GM23338 (cell line): Measurements from ENCODE around the gene XRCC5. TPM values are rescaled to one million over a fixed set of nuclear protein-coding genes. Genes with fewer than 3 reads are reported as not detected.

Experiments
- ATAC-seq: fragments of 200-7000 bp; cut with Tn5 transposase; 3 replicates; pipeline ENCODE4 v1.9.1; 2020
- DNase-seq: peaks from one replicate; pipeline ENCODE4 v3.0.0-alpha.2; 2015; ENCODE audit warnings: low spot score
- H2AFZ ChIP-seq: fragments of 200-600 bp; sonication (generic); 2 replicates; pipeline ENCODE4 v1.8.0; 2016; ENCODE audit warnings: antibody characterized with exemption, mild to moderate bottlenecking, moderate library complexity
- H3F3A ChIP-seq: fragments of 200-600 bp; sonication (generic); replicated peaks from 2 replicates; pipeline ENCODE4 v1.8.0; 2017; ENCODE audit warnings: antibody characterized with exemption, mixed run types, low read depth
- H3K27ac ChIP-seq: fragments of 200-600 bp; sonication (generic); 2 replicates; pipeline ENCODE4 v1.6.1; 2016; ENCODE audit warnings: low read depth
- H3K27me3 ChIP-seq: fragments of 200-600 bp; sonication (generic); 2 replicates; pipeline ENCODE4 v1.8.0; 2016; ENCODE audit warnings: mild to moderate bottlenecking, mixed run types, moderate library complexity; ENCODE audit not compliant: insufficient read depth
- H3K36me3 ChIP-seq: fragments of 200-600 bp; sonication (generic); 2 replicates; pipeline ENCODE4 v1.8.0; 2016; ENCODE audit warnings: mild to moderate bottlenecking; ENCODE audit not compliant: insufficient read depth
- H3K4me1 ChIP-seq: fragments of 200-600 bp; sonication (generic); 2 replicates; pipeline ENCODE4 v1.8.0; 2016; ENCODE audit warnings: mild to moderate bottlenecking, moderate library complexity; ENCODE audit not compliant: insufficient read depth
- H3K4me2 ChIP-seq: fragments of 200-600 bp; sonication (generic); 2 replicates; pipeline ENCODE4 v1.7.1; 2017; ENCODE audit warnings: mixed run types
- H3K4me3 ChIP-seq: fragments of 200-600 bp; sonication (generic); 2 replicates; pipeline ENCODE4 v1.6.1; 2016; ENCODE audit warnings: mixed run types
- H3K79me2 ChIP-seq: fragments of 200-600 bp; sonication (generic); replicated peaks from 2 replicates; pipeline ENCODE4 v1.8.0; 2017; ENCODE audit warnings: mild to moderate bottlenecking; ENCODE audit not compliant: insufficient read depth
- H3K9me2 ChIP-seq: fragments of 200-600 bp; sonication (generic); 2 replicates; pipeline ENCODE4 v1.8.0; 2017; ENCODE audit not compliant: insufficient read depth
- H4K20me1 ChIP-seq: fragments of 200-600 bp; sonication (generic); replicated peaks from 2 replicates; pipeline ENCODE4 v1.8.0; 2017; ENCODE audit warnings: mild to moderate bottlenecking; ENCODE audit not compliant: insufficient read depth
- H3K27ac Mint-ChIP-seq: 2 replicates; pipeline ENCODE4 v1.8.0; 2020; ENCODE audit warnings: inconsistent platforms, mild to moderate bottlenecking, moderate library complexity, mixed read lengths
- H3K27me3 Mint-ChIP-seq: 3 replicates; pipeline ENCODE4 v1.8.0; 2022; ENCODE audit warnings: low read depth, mild to moderate bottlenecking, moderate library complexity, mixed read lengths, inconsistent platforms; ENCODE audit not compliant: insufficient read depth, poor library complexity
- H3K36me3 Mint-ChIP-seq: 3 replicates; pipeline ENCODE4 v1.8.0; 2021; ENCODE audit warnings: low read depth, mild to moderate bottlenecking, inconsistent platforms, moderate library complexity, mixed read lengths
- H3K4me1 Mint-ChIP-seq: 3 replicates; pipeline ENCODE4 v1.8.0; 2020; ENCODE audit warnings: mild to moderate bottlenecking, inconsistent platforms, mixed read lengths
- H3K4me3 Mint-ChIP-seq: 3 replicates; pipeline ENCODE4 v1.8.0; 2021; ENCODE audit warnings: moderate library complexity, mild to moderate bottlenecking, inconsistent platforms, mixed read lengths
- H3K9me3 Mint-ChIP-seq: 3 replicates; pipeline ENCODE4 v1.8.0; 2020; ENCODE audit warnings: moderate library complexity, mild to moderate bottlenecking, inconsistent platforms, mixed read lengths
- CREB1 ChIP-seq: fragments of 250-450 bp; sonication (Bioruptor Pico); IDR thresholded peaks from 2 replicates; pipeline ENCODE4 v1.5.0; 2020; ENCODE audit warnings: low read depth, mild to moderate bottlenecking, moderate library complexity
- ETS1 ChIP-seq: IDR thresholded peaks from 2 replicates; pipeline ENCODE4 v1.6.1; 2016; ENCODE audit warnings: antibody characterized with exemption
- EZH2 ChIP-seq: fragments of 200-600 bp; sonication (generic); IDR thresholded peaks from one replicate; pipeline ENCODE4 v1.8.0; 2017; ENCODE audit warnings: antibody characterized with exemption, mild to moderate bottlenecking, low read depth; ENCODE audit not compliant: unreplicated experiment
- EZH2phosphoT487 ChIP-seq: fragments of 200-600 bp; sonication (generic); IDR thresholded peaks from one replicate; pipeline ENCODE4 v1.8.1; 2018; ENCODE audit warnings: antibody characterized with exemption; ENCODE audit not compliant: unreplicated experiment
- JUNB ChIP-seq: IDR thresholded peaks from one replicate; pipeline ENCODE4 v1.6.1; 2016; ENCODE audit warnings: antibody characterized with exemption; ENCODE audit not compliant: unreplicated experiment
- NANOG ChIP-seq: IDR thresholded peaks from 2 replicates; pipeline ENCODE4 v1.6.1; 2016; ENCODE audit warnings: antibody characterized with exemption, borderline replicate concordance
- POLR2AphosphoS5 ChIP-seq: IDR thresholded peaks from 2 replicates; pipeline ENCODE4 v1.6.1; 2016; ENCODE audit warnings: antibody characterized with exemption, low read depth
- REST ChIP-seq: IDR thresholded peaks from one replicate; pipeline ENCODE4 v1.6.1; 2018; ENCODE audit warnings: antibody characterized with exemption; ENCODE audit not compliant: unreplicated experiment
- STAT1 ChIP-seq: IDR thresholded peaks from one replicate; pipeline ENCODE4 v1.6.1; 2016; ENCODE audit warnings: antibody characterized with exemption; ENCODE audit not compliant: unreplicated experiment
- ZNF114 ChIP-seq: fragments of 250-450 bp; sonication (Bioruptor Pico); IDR thresholded peaks from 2 replicates; pipeline ENCODE4 v1.5.0; 2020; ENCODE audit warnings: mild to moderate bottlenecking, moderate library complexity
- ZNF331 ChIP-seq: fragments of 250-450 bp; sonication (Bioruptor Pico); IDR thresholded peaks from 2 replicates; pipeline ENCODE4 v1.5.0; 2020; ENCODE audit warnings: low read depth, mild to moderate bottlenecking, moderate library complexity
- ZNF462 ChIP-seq: fragments of 250-450 bp; sonication (Bioruptor Pico); IDR thresholded peaks from 2 replicates; pipeline ENCODE4 v1.5.0; 2020; ENCODE audit warnings: mild to moderate bottlenecking, moderate library complexity
- polyA plus RNA-seq: library from polyadenylated mRNA; unstranded; fragments of >200 nt; fragmentation: Nextera tagmentation; extraction: Ambion mirVana; gene quantifications from 2 replicates; pipeline ENCODE4 v1.2.1, GENCODE V29; 2016
- total RNA-seq: library from RNA; depleted of rRNA; stranded (reverse); fragments of >200 nt; shearing (Covaris generic); gene quantifications from 2 replicates; pipeline ENCODE4 v1.2.3, GENCODE V29; 2014
- TF ChIP-seq, protein P1 (sequence below), 2 experiments: fragments of 200-600 bp in 1 of 2; sonication (generic) in 1 of 2; conservative IDR thresholded peaks; 2 replicates each; pipeline versions ENCODE4 v1.5.1 to v1.6.1; 2016 to 2017; ENCODE audit warnings: antibody characterized with exemption in 2 of 2, low read depth in 2 of 2, mild to moderate bottlenecking in 2 of 2, moderate library complexity in 1 of 2

The XRCC5 gene
- total and polyA plus RNA-seq, 2 experiments from 2014 or later: 499 to 524 TPM

- DNase-seq (no peak), ATAC-seq (peak; percentile 78)
- H3K27me3 ChIP-seq: no peaks in the 10 kb centered on the region
- H3K9me2 ChIP-seq: no peaks in the 10 kb centered on the region
- Mint-ChIP-seq H3K27ac (peak overlapping the region; percentile 85), H3K4me3 (no peak overlapping the region), H3K27me3 (peaks cover 2% of the 10 kb centered on the region), H3K4me1 (peaks cover 26% of the 10 kb centered on the region), H3K36me3 (peaks cover 86% of the 10 kb centered on the region), H3K9me3 (no peaks in the 10 kb centered on the region)
- peak overlapping the region; percentile 57; the same call in 1 of the 2 replicates for H3K27ac ChIP-seq
- H3K4me1 ChIP-seq: 0 out of 2 replicates have a peak, but pooled peaks cover 3% of the 10 kb centered on the region
- no peak overlapping the region for H2AFZ ChIP-seq
- peaks cover 69% of the 10 kb centered on the region for H3K36me3 ChIP-seq
- peaks cover 19% of the 10 kb centered on the region for H3K79me2 ChIP-seq
- TF ChIP-seq ZNF331 (CRISPR knock-in tag) (no peak), EZH2 (no peak), ZNF462 (CRISPR knock-in tag) (no peak), JUNB (no peak), ETS1 (no peak), ZNF114 (CRISPR knock-in tag) (no peak), CREB1 (no peak), STAT1 (no peak), EZH2phosphoT487 (no peak), REST (no peak), POLR2AphosphoS5 (no peak), NANOG (no peak)
- TF ChIP-seq, protein P1, sequence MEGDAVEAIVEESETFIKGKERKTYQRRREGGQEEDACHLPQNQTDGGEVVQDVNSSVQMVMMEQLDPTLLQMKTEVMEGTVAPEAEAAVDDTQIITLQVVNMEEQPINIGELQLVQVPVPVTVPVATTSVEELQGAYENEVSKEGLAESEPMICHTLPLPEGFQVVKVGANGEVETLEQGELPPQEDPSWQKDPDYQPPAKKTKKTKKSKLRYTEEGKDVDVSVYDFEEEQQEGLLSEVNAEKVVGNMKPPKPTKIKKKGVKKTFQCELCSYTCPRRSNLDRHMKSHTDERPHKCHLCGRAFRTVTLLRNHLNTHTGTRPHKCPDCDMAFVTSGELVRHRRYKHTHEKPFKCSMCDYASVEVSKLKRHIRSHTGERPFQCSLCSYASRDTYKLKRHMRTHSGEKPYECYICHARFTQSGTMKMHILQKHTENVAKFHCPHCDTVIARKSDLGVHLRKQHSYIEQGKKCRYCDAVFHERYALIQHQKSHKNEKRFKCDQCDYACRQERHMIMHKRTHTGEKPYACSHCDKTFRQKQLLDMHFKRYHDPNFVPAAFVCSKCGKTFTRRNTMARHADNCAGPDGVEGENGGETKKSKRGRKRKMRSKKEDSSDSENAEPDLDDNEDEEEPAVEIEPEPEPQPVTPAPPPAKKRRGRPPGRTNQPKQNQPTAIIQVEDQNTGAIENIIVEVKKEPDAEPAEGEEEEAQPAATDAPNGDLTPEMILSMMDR (conservative IDR thresholded peaks at IDR 0.05; ENCODE audit: low read depth in 2 of 2): no peak
- no peak overlapping the region for H3K4me2 ChIP-seq
- H3F3A ChIP-seq: no peaks in the 10 kb centered on the region
- H3K4me3 ChIP-seq: no peak overlapping the region
- peaks cover 14% of the 10 kb centered on the region for H4K20me1 ChIP-seq
Observed at GRCh38 chr2:216195565-216196029, 86.4 kb downstream of the XRCC5 start.
